Lower leg skin (tissue), 3 donors: Measurements from ENCODE around the gene CAMSAP2.

Experiments
- CTCF ChIP-seq, 3 donors: fragments of 450-650 bp; IDR thresholded peaks; one replicate each; pipeline ENCODE4 v1.5.1; 2016; ENCODE audit warnings: antibody characterized with exemption in 3 of 3, mild to moderate bottlenecking in 3 of 3, moderate library complexity in 2 of 3
- POLR2A ChIP-seq, 2 donors: fragments of 450-650 bp; IDR thresholded peaks; one replicate each; pipeline ENCODE4 v1.6.1; 2016 to 2017; ENCODE audit warnings: antibody characterized with exemption in 2 of 2, mild to moderate bottlenecking in 1 of 2, moderate library complexity in 1 of 2

- TF ChIP-seq CTCF (IDR thresholded peaks at IDR 0.05) = no peak
- no peak for TF ChIP-seq POLR2A (IDR thresholded peaks at IDR 0.05)
Observed at GRCh38 chr1:200779326-200779725, 40.6 kb downstream of the CAMSAP2 start.
